HG03175 (cell line): Measurements from ENCODE around the gene RASGRP4.

Experiments
- ATAC-seq: cut with Tn5 transposase; IDR thresholded peaks from one replicate; pipeline ENCODE4 v1.9.1; 2021; ENCODE audit warnings: mild to moderate bottlenecking, moderate library complexity; ENCODE audit not compliant: unreplicated experiment

RASGRP4 gene

GRCh38 chr19:38391911-38392464 is 34.0 kb downstream of the RASGRP4 start:
- no peak for ATAC-seq

GRCh38 chr19:38389957-38390924 is 35.8 kb downstream of the RASGRP4 start:
- ATAC-seq = no peak

- ATAC-seq = no peak
These were observed 36.7 kb downstream of the RASGRP4 start for GRCh38 chr19:38389101-38389925.

DNA sequence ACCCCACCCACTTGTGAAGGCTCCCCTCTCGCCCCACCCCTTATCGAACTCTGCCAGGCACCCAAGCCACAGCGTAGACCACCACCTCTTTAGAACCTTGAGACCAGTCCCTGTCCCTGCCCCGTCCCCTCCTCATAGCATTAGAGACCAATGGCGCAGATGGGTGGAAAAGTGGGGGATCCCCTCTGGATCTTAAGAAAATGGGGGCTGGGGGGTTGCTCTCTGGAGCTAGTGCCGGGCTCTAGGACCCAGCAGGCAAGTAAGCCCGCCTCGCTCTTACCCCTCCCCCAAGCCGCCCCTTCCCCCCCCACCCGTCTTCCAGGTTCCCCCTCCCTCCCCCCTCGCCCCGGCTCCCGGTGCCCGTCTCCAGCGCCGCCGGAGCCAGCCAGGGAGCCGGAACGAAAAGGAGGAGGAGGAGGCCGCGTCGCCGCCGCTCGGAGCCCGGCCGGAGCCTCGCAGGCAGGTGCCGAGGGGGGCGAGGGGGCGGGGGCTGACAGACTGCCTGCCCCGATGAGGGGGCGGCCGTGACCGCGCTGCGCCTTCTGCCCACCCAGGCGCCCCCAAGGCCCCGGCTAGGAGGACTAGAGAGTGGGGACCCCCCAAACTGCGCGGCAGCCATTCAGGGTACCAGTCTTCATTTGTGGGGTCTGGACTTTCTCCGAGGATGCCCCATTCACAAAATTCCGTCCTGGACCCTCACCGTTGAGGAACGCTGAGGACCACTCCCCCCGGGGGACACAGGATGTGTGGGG is 37.5 kb downstream of the RASGRP4 start, which contains the start of gene SPRED3:
SPRED3 (plus strand) TSS at position 349 of the 752 bp plus-strand sequence. CDS start 1,606 bp downstream, outside the sequence.
- ATAC-seq = no peak

GRCh38 chr19:38387550-38388348 is 38.3 kb downstream of the RASGRP4 start, which contains the start of gene GGN:
GGN (minus strand) TSS chr19:38388034; CDS start chr19:38387261, 773 bp downstream.
- peak; percentile 34 for ATAC-seq

GRCh38 chr19:38386971-38387549 is 39.0 kb downstream of the RASGRP4 start:
- no peak for ATAC-seq

- ATAC-seq = no peak
These were observed 39.6 kb downstream of the RASGRP4 start for GRCh38 chr19:38386300-38386970.

GRCh38 chr19:38385804-38386257 is 40.2 kb downstream of the RASGRP4 start:
- no peak for ATAC-seq

DNA sequence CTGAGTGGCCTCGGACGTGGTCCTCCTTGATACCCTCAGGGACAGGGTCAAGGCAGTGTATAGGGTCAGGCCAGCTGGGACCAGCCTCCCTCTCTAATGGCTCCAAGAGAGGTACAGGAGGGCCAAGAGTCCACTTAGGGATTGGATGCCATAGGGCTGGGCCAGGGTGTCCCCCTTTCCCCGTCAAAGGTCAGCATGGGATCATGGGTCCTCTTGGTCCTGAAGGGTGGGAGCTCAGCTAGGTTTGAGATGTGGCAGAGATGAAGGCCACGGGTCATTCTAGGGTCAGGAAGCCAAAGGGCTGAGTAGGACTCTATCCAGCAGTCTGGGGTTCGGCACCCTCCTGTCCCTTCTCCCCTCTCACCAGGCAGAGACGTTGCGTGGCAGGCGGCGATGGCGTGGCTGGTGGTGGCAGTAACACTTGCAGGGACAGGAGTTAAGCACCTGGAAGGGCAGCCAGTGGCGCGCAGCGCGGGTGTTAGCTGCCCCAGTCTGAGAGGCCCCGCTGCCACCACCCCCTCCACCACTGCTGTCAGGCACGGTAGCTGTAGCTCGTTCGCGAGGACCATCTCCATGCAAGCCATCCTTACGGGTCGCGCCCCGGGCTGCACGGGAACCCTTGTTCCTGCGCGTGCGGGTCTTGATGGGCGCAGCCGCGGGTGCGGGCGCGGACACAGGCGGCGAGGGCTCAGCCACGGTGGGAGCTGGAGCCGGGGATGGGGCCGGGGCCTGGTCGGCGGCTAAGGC is 40.8 kb downstream of the RASGRP4 start:
- ATAC-seq = no peak

DNA sequence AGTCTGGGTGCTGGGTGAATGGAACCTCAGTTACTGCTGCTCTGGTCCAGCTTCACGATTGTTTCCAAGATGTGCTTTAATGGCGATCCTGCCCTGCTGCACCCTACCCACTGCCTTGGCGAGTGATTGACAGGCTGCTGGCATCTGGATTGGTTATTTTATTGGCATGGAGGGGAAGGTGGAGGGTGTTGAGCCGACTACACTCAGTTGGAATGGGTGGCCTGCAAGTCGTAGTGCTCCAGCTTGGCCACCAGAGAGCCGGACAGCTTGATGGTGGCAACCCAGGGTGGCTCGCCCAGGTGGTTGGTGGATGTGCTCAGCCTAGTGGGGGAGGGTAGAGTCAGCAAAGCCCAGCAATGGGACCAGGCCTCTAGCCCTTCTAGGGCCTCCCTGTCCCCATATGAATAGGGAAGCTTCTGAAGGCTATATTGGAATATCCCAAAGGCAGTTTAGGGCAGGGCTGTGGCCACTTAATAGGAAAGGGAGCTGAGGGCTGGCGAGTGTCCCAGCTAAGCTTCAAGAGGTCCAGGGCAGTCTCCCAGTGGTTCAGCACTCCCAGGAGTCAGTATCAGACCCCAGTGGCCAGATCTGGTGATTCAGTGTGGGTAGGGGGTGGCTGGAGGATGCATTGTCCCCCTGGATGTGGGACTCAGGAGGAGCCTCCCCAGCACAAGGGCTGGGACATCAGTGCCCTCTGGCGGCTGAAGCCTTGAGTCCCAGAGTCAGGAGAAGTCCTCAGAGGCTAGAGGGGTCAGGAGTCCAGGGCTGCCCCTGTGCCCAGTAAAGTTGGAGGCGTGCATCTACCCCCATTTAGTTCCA is 41.6 kb downstream of the RASGRP4 start:
- ATAC-seq = no peak

DNA sequence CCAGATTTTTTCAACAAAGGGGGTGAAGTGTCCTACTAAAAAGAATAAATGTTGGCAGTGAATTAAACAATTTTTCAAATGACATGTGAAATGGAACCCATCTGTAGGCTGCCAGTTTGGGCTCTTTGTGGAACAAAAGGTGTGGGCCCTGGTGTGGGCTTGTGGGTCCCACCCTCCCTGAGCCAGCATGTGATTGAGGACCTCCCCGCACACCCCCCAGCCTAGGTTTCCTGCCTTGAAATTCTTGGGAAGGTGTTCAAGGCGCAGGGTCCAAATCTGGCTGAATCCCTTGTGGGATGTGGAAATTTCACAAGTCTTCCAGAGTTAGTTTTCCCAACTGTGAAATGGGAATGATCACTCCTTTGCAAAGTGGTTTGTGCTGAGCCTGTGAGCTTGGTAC is 42.3 kb downstream of the RASGRP4 start:
- ATAC-seq = no peak

GRCh38 chr19:38383184-38383583 is 42.8 kb downstream of the RASGRP4 start:
- no peak for ATAC-seq

DNA sequence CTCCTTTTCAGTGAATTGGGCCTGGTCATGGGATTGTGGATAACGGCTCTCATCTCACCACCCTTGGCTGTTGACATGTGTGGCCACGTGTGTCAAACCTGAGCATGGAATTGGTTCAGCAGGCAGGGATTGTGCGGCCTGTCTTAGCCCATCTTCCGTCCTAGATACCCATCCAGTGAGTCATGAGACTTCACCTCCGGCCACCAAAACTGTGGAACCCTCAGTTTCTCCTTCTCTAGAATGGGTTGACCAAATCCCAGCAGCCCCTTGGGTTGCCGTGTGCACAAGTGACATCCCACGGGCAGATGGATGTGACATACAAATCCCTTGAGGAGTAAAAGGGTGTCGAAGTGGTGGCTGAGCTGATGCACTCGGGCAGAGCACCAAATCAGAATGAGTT is 44.9 kb downstream of the RASGRP4 start:
- no peak for ATAC-seq

- no peak for ATAC-seq
These were observed 47.2 kb downstream of the RASGRP4 start for GRCh38 chr19:38378866-38379265.

DNA sequence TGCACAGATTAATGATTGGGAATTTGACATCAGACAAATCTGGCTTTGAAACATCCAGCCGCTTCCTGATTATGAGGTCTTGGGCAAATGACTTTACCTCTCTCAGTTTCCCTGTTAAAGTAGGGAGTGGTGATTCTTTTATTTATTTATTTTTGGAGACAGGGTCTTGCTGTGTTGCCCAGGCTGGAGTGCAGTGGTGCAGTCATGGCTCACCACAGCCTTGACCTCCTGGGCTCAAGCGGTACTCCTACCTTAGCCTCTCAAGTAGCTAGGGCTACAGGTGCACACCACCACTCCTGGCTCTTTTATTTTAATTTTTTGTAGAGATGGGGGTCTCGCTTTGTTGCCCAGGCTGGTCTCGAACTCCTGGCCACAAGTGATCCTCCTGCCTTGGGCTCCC is 49.0 kb downstream of the RASGRP4 start:
- no peak for ATAC-seq

DNA sequence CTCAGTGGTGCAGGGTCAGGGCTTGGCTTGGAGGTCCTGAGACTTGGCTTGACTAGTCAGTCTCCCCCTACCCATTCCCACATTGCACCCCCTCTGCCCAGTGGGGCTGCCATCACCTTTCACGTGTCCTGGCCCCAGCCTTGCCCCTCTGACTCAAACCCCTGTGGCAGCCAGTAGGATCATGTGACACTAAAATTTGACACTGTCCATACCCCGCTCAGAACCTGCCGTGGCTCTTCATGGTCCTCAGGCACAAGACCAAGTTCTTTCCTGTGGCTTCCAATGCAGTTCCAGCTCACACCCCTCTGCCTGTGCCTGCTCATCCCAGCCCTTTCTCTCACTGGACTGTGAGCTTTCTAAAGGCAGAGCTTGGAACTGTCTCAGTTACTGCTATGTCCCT is 49.4 kb downstream of the RASGRP4 start:
- no peak for ATAC-seq

GRCh38 chr19:38375748-38376147 is 50.3 kb downstream of the RASGRP4 start:
- no peak for ATAC-seq
